Muscle layer of colon (tissue), 2 donors: ENCODE data around the gene COX5B.
"Not testable (repeated sequence)": the region's sequence is repeated elsewhere in the genome, so short reads cannot be mapped to it uniquely, and the experiment has no call there.

Experiments used
- H3K27ac ChIP-seq: one replicate; pipeline ENCODE4 v1.7.0; 2013; ENCODE audit warnings: low read depth, mild to moderate bottlenecking, low read length, moderate library complexity
- H3K27me3 ChIP-seq, 2 donors: one replicate each; pipeline ENCODE4 v1.7.0; 2013; ENCODE audit warnings: low read length in 2 of 2, mild to moderate bottlenecking in 2 of 2; ENCODE audit not compliant: insufficient read depth in 2 of 2, control insufficient read depth in 1 of 2
- H3K36me3 ChIP-seq: one replicate; pipeline ENCODE4 v1.7.0; 2013; ENCODE audit warnings: mild to moderate bottlenecking, low read length; ENCODE audit not compliant: insufficient read depth
- H3K4me1 ChIP-seq: one replicate; pipeline ENCODE4 v1.7.0; 2013; ENCODE audit warnings: mild to moderate bottlenecking, low read length; ENCODE audit not compliant: insufficient read depth
- H3K4me3 ChIP-seq, 2 donors: one replicate each; pipeline ENCODE4 v1.7.0; 2013; ENCODE audit warnings: low read length in 2 of 2, low read depth in 1 of 2, mild to moderate bottlenecking in 1 of 2, moderate library complexity in 1 of 2
- H3K9ac ChIP-seq: one replicate; pipeline ENCODE4 v1.7.0; 2013; ENCODE audit warnings: low read length
- H3K9me3 ChIP-seq: one replicate; pipeline ENCODE4 v1.7.0; 2013; ENCODE audit warnings: mild to moderate bottlenecking, low read length
- donor health status: abdominal sarcoma.
- donor health status: Adenocarcinoma of cecum.

The COX5B gene

GRCh38 chr2:97622976-97623375 is 22.9 kb upstream of the COX5B start:
- not testable (repeated sequence) for H3K4me1 ChIP-seq, H3K27ac ChIP-seq, H3K36me3 ChIP-seq, H3K27me3 ChIP-seq, H3K9me3 ChIP-seq, H3K9ac ChIP-seq, H3K4me3 ChIP-seq

- not testable (repeated sequence) for H3K4me1 ChIP-seq, H3K4me3 ChIP-seq, H3K27me3 ChIP-seq, H3K27ac ChIP-seq, H3K9ac ChIP-seq, H3K9me3 ChIP-seq, H3K36me3 ChIP-seq
Measured at GRCh38 chr2:97625354-97626048, 20.4 kb upstream of the COX5B start.

GRCh38 chr2:97626049-97626430 is 19.8 kb upstream of the COX5B start:
- H3K9ac ChIP-seq, H3K4me3 ChIP-seq, H3K36me3 ChIP-seq, H3K27me3 ChIP-seq, H3K27ac ChIP-seq, H3K4me1 ChIP-seq, H3K9me3 ChIP-seq: not testable (repeated sequence)

- Histone ChIP-seq H3K9ac (no peak overlapping the region), H3K36me3 (peaks cover 24% of the 10 kb centered on the region), H3K9me3 (no peaks in the 10 kb centered on the region), H3K4me3 (no peak overlapping the region), H3K4me1 (peaks cover 9% of the 10 kb centered on the region), H3K27ac (no peak overlapping the region), H3K27me3 (no peaks in the 10 kb centered on the region)
Measured at GRCh38 chr2:97644023-97644717, 1.7 kb upstream of the COX5B start.

- Histone ChIP-seq H3K4me1 (peaks cover 9% of the 10 kb centered on the region), H3K9ac (peak overlapping the region; percentile 76), H3K27me3 (no peaks in the 10 kb centered on the region), H3K4me3 (peak overlapping the region; percentile 49 to 91), H3K27ac (peak overlapping the region; percentile 96), H3K36me3 (peaks cover 30% of the 10 kb centered on the region), H3K9me3 (no peaks in the 10 kb centered on the region)
Measured at GRCh38 chr2:97645112-97645694, 659 bp upstream of the COX5B start.

- Histone ChIP-seq H3K27ac (peak overlapping the region; percentile 2), H3K9ac (peak overlapping the region; percentile 92), H3K27me3 (no peaks in the 10 kb centered on the region), H3K36me3 (peaks cover 37% of the 10 kb centered on the region), H3K9me3 (no peaks in the 10 kb centered on the region), H3K4me1 (peaks cover 9% of the 10 kb centered on the region), H3K4me3 (peak overlapping the region; percentile 91 to 100)
Measured at GRCh38 chr2:97646977-97647376, 1.1 kb downstream of the COX5B start.

GRCh38 chr2:97651114-97651513 is 5.3 kb downstream of the COX5B start:
- Histone ChIP-seq H3K4me1 (peaks cover 9% of the 10 kb centered on the region), H3K27ac (no peak overlapping the region), H3K36me3 (peaks cover 50% of the 10 kb centered on the region), H3K4me3 (no peak overlapping the region), H3K9me3 (no peaks in the 10 kb centered on the region), H3K27me3 (no peaks in the 10 kb centered on the region), H3K9ac (no peak overlapping the region)

- Histone ChIP-seq H3K27ac (no peak overlapping the region), H3K27me3 (no peaks in the 10 kb centered on the region), H3K4me3 (no peak overlapping the region), H3K9ac (no peak overlapping the region), H3K9me3 (no peaks in the 10 kb centered on the region), H3K4me1 (no peaks in the 10 kb centered on the region), H3K36me3 (peaks cover 54% of the 10 kb centered on the region)
Measured at GRCh38 chr2:97653473-97653872, 7.6 kb downstream of the COX5B start.

- no peaks in the 10 kb centered on the region for H3K4me1 ChIP-seq
- H3K36me3 ChIP-seq: peaks cover 53% of the 10 kb centered on the region
- H3K27ac ChIP-seq: no peak overlapping the region
- H3K4me3 ChIP-seq: no peak overlapping the region
- H3K9ac ChIP-seq: no peak overlapping the region
- no peaks in the 10 kb centered on the region for H3K27me3 ChIP-seq
- H3K9me3 ChIP-seq: no peaks in the 10 kb centered on the region
Measured at GRCh38 chr2:97653874-97654273, 8.0 kb downstream of the COX5B start.

- H3K9ac ChIP-seq: no peak overlapping the region
- no peaks in the 10 kb centered on the region for H3K27me3 ChIP-seq
- no peaks in the 10 kb centered on the region for H3K9me3 ChIP-seq
- peaks cover 49% of the 10 kb centered on the region for H3K36me3 ChIP-seq
- H3K4me3 ChIP-seq: no peak overlapping the region
- H3K27ac ChIP-seq: no peak overlapping the region
- no peaks in the 10 kb centered on the region for H3K4me1 ChIP-seq
Measured at GRCh38 chr2:97654309-97654708, 8.4 kb downstream of the COX5B start.

GRCh38 chr2:97654791-97655190 is 8.9 kb downstream of the COX5B start:
- H3K36me3 ChIP-seq: peaks cover 48% of the 10 kb centered on the region
- H3K9me3 ChIP-seq: no peaks in the 10 kb centered on the region
- no peak overlapping the region for H3K4me3 ChIP-seq
- no peak overlapping the region for H3K9ac ChIP-seq
- H3K27ac ChIP-seq: no peak overlapping the region
- H3K27me3 ChIP-seq: no peaks in the 10 kb centered on the region
- no peaks in the 10 kb centered on the region for H3K4me1 ChIP-seq
